IMR-90 (cell line): ENCODE data around the gene YRDC. TPM values are rescaled to one million over a fixed set of nuclear protein-coding genes. Genes with fewer than 3 reads are reported as not detected.

ENCODE experiments used
- ATAC-seq: fragments of 200-7000 bp; cut with Tn5 transposase; 2 replicates; pipeline ENCODE4 v1.9.1; 2020; ENCODE audit warnings: low read depth, mild to moderate bottlenecking, moderate library complexity
- BruUV-seq: library from RNA; stranded (reverse); fragments of 400-500 nt; replicated peaks from 2 replicates; lab custom pipeline; 2021; lab: Mats Ljungman, UMichigan
- CTCF ChIA-PET: fragments of 300-600 bp; formaldehyde crosslinking; extraction: SDS; loops from one replicate; lab custom pipeline; 2021; ENCODE audit warnings: antibody characterized with exemption; lab: Yijun Ruan, JAX
- POLR2A ChIA-PET: fragments of 300-600 bp; sonication (Branson Sonifier 250); formaldehyde crosslinking; loops from one replicate; lab custom pipeline; 2022; ENCODE audit warnings: antibody characterized with exemption; ENCODE audit not compliant: unreplicated experiment; lab: Charles Lee
- DNase-seq: peaks from one replicate; pipeline ENCODE4 v3.0.0; 2013
- H2AFZ ChIP-seq: replicated peaks from 2 replicates; pipeline ENCODE3; 2013; ENCODE audit warnings: low read length, mild to moderate bottlenecking; ENCODE audit not compliant: poor library complexity
- H2AK5ac ChIP-seq: 2 replicates; pipeline ENCODE4 v1.6.1; 2013; ENCODE audit warnings: low read depth, low read length, inconsistent platforms
- H2AK9ac ChIP-seq: replicated peaks from 2 replicates; pipeline ENCODE3; 2013; ENCODE audit warnings: mild to moderate bottlenecking, low read depth, low read length, moderate library complexity; ENCODE audit not compliant: poor library complexity
- H2BK120ac ChIP-seq: 2 replicates; pipeline ENCODE4 v1.6.1; 2013; ENCODE audit warnings: low read depth, low read length, inconsistent platforms
- H2BK15ac ChIP-seq: 3 replicates; pipeline ENCODE4 v1.6.1; 2013; ENCODE audit warnings: low read depth, low read length, inconsistent platforms
- H2BK20ac ChIP-seq: 2 replicates; pipeline ENCODE4 v1.6.1; 2013; ENCODE audit warnings: low read depth, mild to moderate bottlenecking, inconsistent platforms, low read length, moderate library complexity
- H2BK5ac ChIP-seq: 2 replicates; pipeline ENCODE4 v1.6.1; 2013; ENCODE audit warnings: mild to moderate bottlenecking, low read depth, low read length, inconsistent platforms; ENCODE audit not compliant: poor library complexity, severe bottlenecking
- H3K14ac ChIP-seq: replicated peaks from 2 replicates; pipeline ENCODE4 v1.6.1; 2013; ENCODE audit warnings: low read depth, low read length, inconsistent platforms
- H3K18ac ChIP-seq: 2 replicates; pipeline ENCODE4 v1.6.1; 2013; ENCODE audit warnings: low read depth, low read length, control low read depth
- H3K23ac ChIP-seq: 2 replicates; pipeline ENCODE4 v1.6.1; 2013; ENCODE audit warnings: low read depth, low read length, inconsistent platforms
- H3K27ac ChIP-seq: 2 replicates; pipeline ENCODE4 v1.5.1; 2013; ENCODE audit warnings: mild to moderate bottlenecking, control low read depth, low read length; ENCODE audit not compliant: insufficient read depth
- H3K27me3 ChIP-seq: 2 replicates; pipeline ENCODE4 v1.6.1; 2013; ENCODE audit warnings: low read length; ENCODE audit not compliant: control insufficient read depth, insufficient read depth
- H3K36me3 ChIP-seq: 2 replicates; pipeline ENCODE4 v1.6.1; 2013; ENCODE audit warnings: low read length, mixed read lengths; ENCODE audit not compliant: control insufficient read depth, insufficient read depth
- H3K4ac ChIP-seq: 2 replicates; pipeline ENCODE4 v1.6.1; 2013; ENCODE audit warnings: low read depth, low read length, inconsistent platforms
- H3K4me1 ChIP-seq: 2 replicates; pipeline ENCODE4 v1.6.1; 2013; ENCODE audit warnings: low read length, mixed read lengths; ENCODE audit not compliant: control insufficient read depth, insufficient read depth
- H3K4me2 ChIP-seq: 2 replicates; pipeline ENCODE4 v1.6.1; 2013; ENCODE audit warnings: low read depth, mild to moderate bottlenecking, control low read depth, low read length, moderate library complexity
- H3K4me3 ChIP-seq: 2 replicates; pipeline ENCODE4 v1.5.1; 2013; ENCODE audit warnings: low read depth, mild to moderate bottlenecking, control low read depth, low read length, moderate library complexity; ENCODE audit not compliant: insufficient read depth
- H3K56ac ChIP-seq: 2 replicates; pipeline ENCODE4 v1.6.1; 2013; ENCODE audit warnings: low read length, inconsistent platforms; ENCODE audit not compliant: insufficient read depth; ENCODE audit errors: extremely low read depth
- H3K79me1 ChIP-seq, 2 experiments: 2 replicates each; pipeline ENCODE4 v1.6.1; 2013; ENCODE audit warnings: low read length in 2 of 2, inconsistent platforms in 1 of 2, low read depth in 1 of 2
- H3K9ac ChIP-seq: 2 replicates; pipeline ENCODE4 v1.6.1; 2013; ENCODE audit warnings: low read depth, low read length, control low read depth
- H3K9me1 ChIP-seq: 2 replicates; pipeline ENCODE4 v1.6.1; 2013; ENCODE audit warnings: low read length, inconsistent platforms; ENCODE audit not compliant: insufficient read depth
- H3K9me3 ChIP-seq: 2 replicates; pipeline ENCODE4 v1.6.1; 2013; ENCODE audit warnings: low read length; ENCODE audit not compliant: control insufficient read depth, insufficient read depth
- H4K20me1 ChIP-seq: 2 replicates; pipeline ENCODE4 v1.6.1; 2013; ENCODE audit warnings: low read length, inconsistent platforms; ENCODE audit not compliant: insufficient read depth
- H4K5ac ChIP-seq: 2 replicates; pipeline ENCODE4 v1.6.1; 2013; ENCODE audit warnings: mild to moderate bottlenecking, low read depth, low read length, control low read depth
- H4K8ac ChIP-seq, 2 experiments: 2 replicates each; pipeline ENCODE4 v1.6.1; 2013; ENCODE audit warnings: low read depth in 2 of 2, low read length in 2 of 2, control low read depth in 1 of 2, inconsistent platforms in 1 of 2
- H4K91ac ChIP-seq: 2 replicates; pipeline ENCODE4 v1.6.1; 2013; ENCODE audit warnings: low read depth, low read length, inconsistent platforms; ENCODE audit not compliant: insufficient read depth
- BHLHE40 ChIP-seq: fragments of 150-350 bp; IDR thresholded peaks from 2 replicates; pipeline ENCODE4 v1.6.1; 2016; ENCODE audit warnings: mild to moderate bottlenecking, low read depth, low read length
- CEBPB ChIP-seq: IDR thresholded peaks from 2 replicates; pipeline ENCODE4 v1.6.1; 2012; ENCODE audit warnings: low read depth, low read length, improper control_type of control experiment
- CHD1 ChIP-seq: IDR thresholded peaks from 2 replicates; pipeline ENCODE4 v1.6.1; 2012; ENCODE audit warnings: low read depth, low read length, improper control_type of control experiment
- ELK1 ChIP-seq: fragments of 150-350 bp; IDR thresholded peaks from 2 replicates; pipeline ENCODE4 v1.6.1; 2016; ENCODE audit warnings: low read depth, mild to moderate bottlenecking, low read length, moderate library complexity, borderline replicate concordance
- FOS ChIP-seq: fragments of 150-350 bp; IDR thresholded peaks from 2 replicates; pipeline ENCODE4 v1.6.1; 2016; ENCODE audit warnings: low read depth, low read length
- MAFK ChIP-seq: IDR thresholded peaks from 2 replicates; pipeline ENCODE4 v1.6.1; 2012; ENCODE audit warnings: low read depth, low read length, improper control_type of control experiment
- MAZ ChIP-seq: IDR thresholded peaks from 2 replicates; pipeline ENCODE4 v1.6.1; 2012; ENCODE audit warnings: low read depth, mild to moderate bottlenecking, low read length, improper control_type of control experiment, moderate library complexity, borderline replicate concordance
- MXI1 ChIP-seq: IDR thresholded peaks from 2 replicates; pipeline ENCODE4 v1.6.1; 2012; ENCODE audit warnings: low read depth, mild to moderate bottlenecking, low read length, moderate library complexity, borderline replicate concordance
- NFE2L2 ChIP-seq: fragments of 150-350 bp; IDR thresholded peaks from 2 replicates; pipeline ENCODE4 v1.6.1; 2016; ENCODE audit warnings: low read depth, mild to moderate bottlenecking, low read length
- POLR2A ChIP-seq: IDR thresholded peaks from 2 replicates; pipeline ENCODE4 v1.6.1; 2012; ENCODE audit warnings: mild to moderate bottlenecking, low read depth, low read length
- RAD21 ChIP-seq: IDR thresholded peaks from 2 replicates; pipeline ENCODE4 v1.6.1; 2012; ENCODE audit warnings: low read length, improper control_type of control experiment
- RCOR1 ChIP-seq: IDR thresholded peaks from 2 replicates; pipeline ENCODE4 v1.6.1; 2012; ENCODE audit warnings: mild to moderate bottlenecking, low read length, improper control_type of control experiment; ENCODE audit not compliant: insufficient replicate concordance
- RFX5 ChIP-seq: IDR thresholded peaks from 2 replicates; pipeline ENCODE4 v1.8.0; 2012; ENCODE audit warnings: low read depth, mild to moderate bottlenecking, low read length, moderate library complexity
- SMC3 ChIP-seq: fragments of 150-350 bp; IDR thresholded peaks from 2 replicates; pipeline ENCODE4 v1.6.1; 2016; ENCODE audit warnings: low read depth, mild to moderate bottlenecking, antibody characterized with exemption, low read length, moderate library complexity
- WGBS, 2 experiments: methylation state at CpG; one replicate each; pipeline versions ENCODE4 v1.1.5 to v1.1.7; 2013; ENCODE audit warnings: missing lambda C conversion rate in 2 of 2; ENCODE audit not compliant: insufficient read length in 1 of 2; ENCODE audit errors: extremely low coverage in 2 of 2; 5-methylcytosine and 5-hydroxymethylcytosine counted together
- dilution Hi-C: fragments of 300-500 bp; cut with HindIII; formaldehyde crosslinking; loops from one replicate; pipeline ENCODE4 v1.14.3; 2018; ENCODE audit warnings: low sequenced_read_pairs; ENCODE audit not compliant: unreplicated experiment
- in situ Hi-C: fragments of 300-500 bp; cut with MboI; formaldehyde crosslinking; loops from 3 replicates; pipeline ENCODE4 v1.14.3; 2019; ENCODE audit warnings: low sequenced_read_pairs, inconsistent platforms, mixed read lengths
- intact Hi-C: fragments of 100-400 bp; cut with micrococcal nuclease; formaldehyde crosslinking; loops from 2 replicates; pipeline ENCODE4 v1.10.0; 2022
- polyA plus RNA-seq, 3 experiments: library from polyadenylated mRNA; depleted of rRNA; stranded (reverse); fragments of >200 nt; gene quantifications; 2 replicates each; pipeline ENCODE4 v1.2.3, GENCODE V29; 2012; ENCODE audit warnings: low replicate concordance in 1 of 3
- total RNA-seq: library from RNA; depleted of rRNA; stranded (reverse); fragments of >200 nt; gene quantifications from 2 replicates; pipeline ENCODE4 v1.2.3, GENCODE V29; 2012
- TF ChIP-seq, protein P1 (sequence below): conservative IDR thresholded peaks from 2 replicates; pipeline ENCODE4 v1.5.1; 2012; ENCODE audit warnings: mild to moderate bottlenecking, low read depth, low read length, improper control_type of control experiment
- TF ChIP-seq, protein P2 (sequence below): fragments of 150-350 bp; IDR thresholded peaks from 2 replicates; pipeline ENCODE4 v1.6.1; 2017; ENCODE audit warnings: mild to moderate bottlenecking, antibody characterized with exemption, low read length, low read depth

YRDC gene
- total and polyA plus RNA-seq, 2 of the 4 experiments (the other 2 are of a cell fraction), result 21.0 to 21.7 TPM

DNA sequence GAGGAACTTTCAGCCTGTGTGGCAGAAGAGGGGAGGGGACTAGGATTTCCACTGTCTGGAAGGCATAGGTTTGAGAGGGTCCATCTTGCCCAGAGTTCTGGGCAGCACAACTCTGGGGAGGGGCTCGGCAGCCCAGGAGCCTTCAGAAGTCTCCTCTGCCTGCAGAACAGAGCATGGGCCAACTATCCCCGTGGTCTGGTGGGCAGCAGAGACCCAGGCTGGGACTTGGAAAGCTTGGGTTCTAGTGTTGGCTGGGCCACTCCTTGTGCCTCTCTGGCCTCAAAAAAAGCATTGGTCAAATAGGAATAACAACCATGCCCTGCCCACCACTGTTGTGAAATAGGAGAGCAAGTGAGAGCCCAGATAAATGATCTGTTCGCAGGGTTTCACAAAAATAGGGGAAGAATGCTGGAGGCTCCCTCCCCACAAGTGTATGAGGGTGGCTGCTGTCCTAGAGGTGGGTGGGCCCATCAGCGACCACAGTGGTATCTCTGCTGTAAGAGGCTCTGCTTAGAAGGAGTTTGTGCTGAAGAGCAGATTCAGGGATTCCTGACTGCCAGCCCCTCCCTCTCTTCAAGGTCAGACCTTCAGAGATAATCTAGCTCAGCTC lies 52.0 kb downstream of the YRDC start:
- Histone ChIP-seq H3K56ac (no peak overlapping the region), H2BK20ac (no peak overlapping the region), H3K18ac (no peak overlapping the region), H4K8ac (no peak overlapping the region), H3K14ac (no peak overlapping the region), H3K4me2 (no peak overlapping the region), H2AFZ (no peak overlapping the region), H4K91ac (no peak overlapping the region), H3K9me3 (no peaks in the 10 kb centered on the region), H4K5ac (no peak overlapping the region), H2BK120ac (no peak overlapping the region), H2BK5ac (no peak overlapping the region), H4K20me1 (no peaks in the 10 kb centered on the region), H3K9ac (no peak overlapping the region), H3K4me1 (no peaks in the 10 kb centered on the region), H3K4ac (no peak overlapping the region), H2BK15ac (no peak overlapping the region), H2AK9ac (no peak overlapping the region), H3K79me1 (no peaks in the 10 kb centered on the region), H3K27ac (no peak overlapping the region), H3K36me3 (no peaks in the 10 kb centered on the region), H3K27me3 (peaks cover 34% of the 10 kb centered on the region), H2AK5ac (no peak overlapping the region), H3K4me3 (no peak overlapping the region), H3K9me1 (no peaks in the 10 kb centered on the region), H3K23ac (no peak overlapping the region)
- dilution Hi-C loops, result no loop called here
- no CpG with 5 or more reads among the region's 4 CpGs for WGBS, 2 experiments
- ATAC-seq (no peak), DNase-seq (no peak)
- no peak for TF ChIP-seq RAD21
- no peak for TF ChIP-seq ELK1
- TF ChIP-seq MXI1, result no peak
- TF ChIP-seq MAZ, result no peak
- TF ChIP-seq, protein P1, sequence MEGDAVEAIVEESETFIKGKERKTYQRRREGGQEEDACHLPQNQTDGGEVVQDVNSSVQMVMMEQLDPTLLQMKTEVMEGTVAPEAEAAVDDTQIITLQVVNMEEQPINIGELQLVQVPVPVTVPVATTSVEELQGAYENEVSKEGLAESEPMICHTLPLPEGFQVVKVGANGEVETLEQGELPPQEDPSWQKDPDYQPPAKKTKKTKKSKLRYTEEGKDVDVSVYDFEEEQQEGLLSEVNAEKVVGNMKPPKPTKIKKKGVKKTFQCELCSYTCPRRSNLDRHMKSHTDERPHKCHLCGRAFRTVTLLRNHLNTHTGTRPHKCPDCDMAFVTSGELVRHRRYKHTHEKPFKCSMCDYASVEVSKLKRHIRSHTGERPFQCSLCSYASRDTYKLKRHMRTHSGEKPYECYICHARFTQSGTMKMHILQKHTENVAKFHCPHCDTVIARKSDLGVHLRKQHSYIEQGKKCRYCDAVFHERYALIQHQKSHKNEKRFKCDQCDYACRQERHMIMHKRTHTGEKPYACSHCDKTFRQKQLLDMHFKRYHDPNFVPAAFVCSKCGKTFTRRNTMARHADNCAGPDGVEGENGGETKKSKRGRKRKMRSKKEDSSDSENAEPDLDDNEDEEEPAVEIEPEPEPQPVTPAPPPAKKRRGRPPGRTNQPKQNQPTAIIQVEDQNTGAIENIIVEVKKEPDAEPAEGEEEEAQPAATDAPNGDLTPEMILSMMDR, result no peak
- TF ChIP-seq POLR2A, result no peak
- no peak for TF ChIP-seq RFX5
- TF ChIP-seq FOS, result no peak
- TF ChIP-seq, protein P2, sequence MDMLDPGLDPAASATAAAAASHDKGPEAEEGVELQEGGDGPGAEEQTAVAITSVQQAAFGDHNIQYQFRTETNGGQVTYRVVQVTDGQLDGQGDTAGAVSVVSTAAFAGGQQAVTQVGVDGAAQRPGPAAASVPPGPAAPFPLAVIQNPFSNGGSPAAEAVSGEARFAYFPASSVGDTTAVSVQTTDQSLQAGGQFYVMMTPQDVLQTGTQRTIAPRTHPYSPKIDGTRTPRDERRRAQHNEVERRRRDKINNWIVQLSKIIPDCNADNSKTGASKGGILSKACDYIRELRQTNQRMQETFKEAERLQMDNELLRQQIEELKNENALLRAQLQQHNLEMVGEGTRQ, result no peak
- TF ChIP-seq NFE2L2, result no peak
- no peak for TF ChIP-seq MAFK
- no peak for TF ChIP-seq CHD1
- no peak for TF ChIP-seq RCOR1
- no peak for TF ChIP-seq BHLHE40
- TF ChIP-seq CEBPB, result no peak
- no peak for TF ChIP-seq SMC3
- CTCF ChIA-PET, result no interaction called here
- intact Hi-C loops, result no loop called here
- POLR2A ChIA-PET, result no interaction called here
- in situ Hi-C loops, result no loop called here
- no TSS peak for BruUV-seq
